Activated naive CD8-positive, alpha-beta T cell treated with anti-CD3 and anti-CD28 coated beads, Interleukin-2, amount 10 ng/mL, durations not matched to agents 7 days and 5 days (primary cell): ENCODE data around the gene IP6K3. TPM values are rescaled to one million over a fixed set of nuclear protein-coding genes. Genes with fewer than 3 reads are reported as not detected.

Experiments
- ATAC-seq: fragments of 150-1000 bp; cut with Tn5 transposase; one replicate; pipeline ENCODE4 v1.10.0; 2021; ENCODE audit warnings: low read depth, moderate library complexity
- POLR2A ChIA-PET: fragments of 350-600 bp; sonication (Branson Sonifier 250); formaldehyde crosslinking; loops from one replicate; lab custom pipeline; 2021; ENCODE audit warnings: antibody characterized with exemption; lab: Charles Lee
- DNase-seq: peaks from one replicate; pipeline ENCODE4 v3.0.0; 2021
- H3K27ac Mint-ChIP-seq: one replicate; pipeline ENCODE4 v1.8.0; 2022; ENCODE audit warnings: mild to moderate bottlenecking, mixed read lengths
- H3K27me3 Mint-ChIP-seq: one replicate; pipeline ENCODE4 v1.8.0; 2022; ENCODE audit warnings: mild to moderate bottlenecking, moderate library complexity, mixed read lengths
- H3K36me3 Mint-ChIP-seq: one replicate; pipeline ENCODE4 v1.8.0; 2021; ENCODE audit warnings: mild to moderate bottlenecking, mixed read lengths
- H3K4me1 Mint-ChIP-seq: one replicate; pipeline ENCODE4 v1.8.0; 2021; ENCODE audit warnings: mixed read lengths
- H3K4me3 Mint-ChIP-seq: one replicate; pipeline ENCODE4 v1.8.0; 2022; ENCODE audit warnings: mild to moderate bottlenecking, moderate library complexity, mixed read lengths
- H3K9me3 Mint-ChIP-seq: one replicate; pipeline ENCODE4 v1.8.0; 2021; ENCODE audit warnings: mixed read lengths
- total RNA-seq, 2 experiments: library from RNA; stranded (reverse); gene quantifications; one replicate each; pipeline ENCODE4 v1.2.3, GENCODE V29; 2021

The IP6K3 gene
- total RNA-seq, 2 experiments from 2014 or later, result not detected

DNA sequence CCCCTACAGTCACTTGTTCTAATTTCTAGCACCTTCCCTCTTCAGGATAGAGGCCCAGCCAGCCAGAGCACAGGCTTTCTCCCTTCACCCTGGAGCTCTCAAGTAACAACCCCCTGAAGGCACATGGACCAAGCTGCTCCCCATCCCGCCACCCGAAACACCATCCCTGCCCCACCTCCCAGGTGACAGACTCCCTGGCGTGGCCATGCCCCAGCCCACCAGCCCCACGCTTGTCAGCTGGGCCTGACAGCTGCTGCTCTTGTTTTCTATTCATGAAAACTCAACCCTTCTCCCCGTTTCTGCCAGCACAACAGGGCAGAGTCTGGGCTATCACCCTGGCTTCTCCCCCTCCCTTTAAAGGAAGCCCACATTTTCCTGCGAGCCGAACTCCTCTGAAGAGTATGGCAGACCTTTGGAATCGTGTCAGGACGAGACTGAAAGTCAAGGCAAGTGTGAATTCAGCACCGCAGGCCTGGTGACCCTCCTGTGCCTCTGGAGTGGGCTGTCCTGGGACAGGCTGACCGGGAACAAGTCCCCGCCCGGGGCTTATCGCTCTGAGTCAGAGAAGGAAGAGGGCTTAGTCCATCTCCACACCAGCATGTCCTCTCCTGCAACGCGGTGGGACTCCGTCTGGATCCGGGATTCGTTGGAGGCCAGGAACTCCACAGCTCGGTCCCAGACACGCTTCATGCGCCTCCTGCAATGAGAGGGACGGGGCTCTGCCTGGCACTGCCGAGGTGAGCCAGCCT lies 25.6 kb upstream of the IP6K3 start:
- POLR2A ChIA-PET, result interaction anchor here (1.0 to 1.4 kb wide), 4 partner anchors 9 to 255 kb away, joined by 3 to 8 read pairs (median 4); partner anchors contain the start of gene LEMD2
- H3K27me3 Mint-ChIP-seq, result no peaks in the 10 kb centered on the region
- peaks cover 9% of the 10 kb centered on the region for H3K36me3 Mint-ChIP-seq
- no peak for ATAC-seq
- no peak overlapping the region for H3K4me3 Mint-ChIP-seq
- no peak for DNase-seq
- H3K27ac Mint-ChIP-seq, result no peak overlapping the region
- no peaks in the 10 kb centered on the region for H3K9me3 Mint-ChIP-seq
- H3K4me1 Mint-ChIP-seq, result peaks cover 4% of the 10 kb centered on the region

DNA sequence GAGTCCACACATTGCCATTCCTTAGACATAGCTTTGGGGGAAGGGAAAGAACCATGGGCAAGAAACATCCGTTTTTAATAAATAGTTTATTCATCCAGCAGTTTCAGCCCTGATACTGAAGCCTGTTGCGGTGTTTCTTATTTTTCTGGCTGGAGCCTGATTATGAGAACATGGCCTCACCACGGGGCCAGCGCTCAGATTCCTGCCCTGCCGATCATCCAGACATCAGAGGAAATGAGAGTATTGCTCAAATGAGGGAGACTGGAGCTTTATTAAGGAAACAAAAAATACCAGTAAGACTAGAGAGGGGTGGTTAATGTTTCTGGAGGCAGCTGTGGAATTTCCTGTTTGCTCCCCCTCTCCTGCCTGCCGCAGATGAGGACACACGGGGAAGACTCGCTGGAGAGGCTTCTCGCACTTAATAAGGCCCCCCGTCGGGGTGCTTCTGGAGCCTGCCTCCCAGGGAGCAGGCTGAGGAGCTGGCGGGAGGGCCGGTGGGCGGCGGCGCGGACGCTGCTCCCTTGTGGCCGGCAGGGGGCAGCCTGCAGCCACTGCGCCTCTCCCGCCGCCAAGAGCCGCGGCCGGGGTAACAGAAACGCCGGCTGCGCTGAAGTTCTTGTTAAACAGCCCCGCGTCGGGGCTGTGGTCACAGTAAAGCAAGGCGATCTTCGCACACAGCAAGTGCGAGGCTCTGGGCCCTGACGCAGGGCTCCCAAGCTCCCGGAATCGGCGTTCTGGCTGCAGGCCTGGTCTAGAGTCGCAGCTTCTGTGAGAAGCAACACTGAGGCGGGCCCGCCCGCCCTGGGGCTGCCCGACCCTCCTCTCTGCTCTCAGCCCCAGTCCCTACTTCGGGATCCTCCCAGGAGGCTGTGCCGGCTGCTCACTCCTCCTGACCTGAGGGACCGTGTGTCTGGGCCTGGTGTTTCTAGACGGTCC lies 24.7 kb upstream of the IP6K3 start:
- DNase-seq, result peak; percentile 81
- POLR2A ChIA-PET, result interaction anchor here (0.9 to 1.6 kb wide), 5 partner anchors 10 to 254 kb away, joined by 3 to 8 read pairs (median 4); partner anchors contain the start of genes LEMD2 and UQCC2
- no peaks in the 10 kb centered on the region for H3K27me3 Mint-ChIP-seq
- ATAC-seq, result peak; percentile 59
- peaks cover 4% of the 10 kb centered on the region for H3K4me1 Mint-ChIP-seq
- no peaks in the 10 kb centered on the region for H3K9me3 Mint-ChIP-seq
- H3K4me3 Mint-ChIP-seq, result no peak overlapping the region
- no peak overlapping the region for H3K27ac Mint-ChIP-seq
- H3K36me3 Mint-ChIP-seq, result peaks cover 6% of the 10 kb centered on the region

DNA sequence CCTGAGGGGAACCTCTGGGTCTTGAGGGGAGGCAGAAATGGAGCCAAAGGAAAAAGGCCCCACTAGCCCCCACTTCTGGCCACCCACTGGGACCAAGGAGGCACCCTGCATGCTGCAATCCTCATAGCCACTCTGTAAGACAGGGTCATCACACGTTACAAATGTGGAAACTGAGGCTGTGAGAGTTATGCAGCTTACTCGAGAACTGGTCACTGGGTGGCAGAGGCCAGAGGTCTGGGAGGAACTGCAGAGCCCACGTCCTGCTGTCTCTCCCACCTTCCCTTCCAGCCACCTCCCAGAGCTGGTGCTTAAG lies 24.1 kb upstream of the IP6K3 start:
- no peak overlapping the region for H3K4me3 Mint-ChIP-seq
- peaks cover 4% of the 10 kb centered on the region for H3K4me1 Mint-ChIP-seq
- H3K9me3 Mint-ChIP-seq, result no peaks in the 10 kb centered on the region
- no peaks in the 10 kb centered on the region for H3K27me3 Mint-ChIP-seq
- no peak overlapping the region for H3K27ac Mint-ChIP-seq
- no peak for ATAC-seq
- no peak for DNase-seq
- peaks cover 3% of the 10 kb centered on the region for H3K36me3 Mint-ChIP-seq
- POLR2A ChIA-PET, result interaction anchor here (0.9 to 1.6 kb wide), 4 partner anchors 18 to 254 kb away, joined by 3 to 8 read pairs (median 4); partner anchors contain the start of genes LEMD2 and UQCC2

DNA sequence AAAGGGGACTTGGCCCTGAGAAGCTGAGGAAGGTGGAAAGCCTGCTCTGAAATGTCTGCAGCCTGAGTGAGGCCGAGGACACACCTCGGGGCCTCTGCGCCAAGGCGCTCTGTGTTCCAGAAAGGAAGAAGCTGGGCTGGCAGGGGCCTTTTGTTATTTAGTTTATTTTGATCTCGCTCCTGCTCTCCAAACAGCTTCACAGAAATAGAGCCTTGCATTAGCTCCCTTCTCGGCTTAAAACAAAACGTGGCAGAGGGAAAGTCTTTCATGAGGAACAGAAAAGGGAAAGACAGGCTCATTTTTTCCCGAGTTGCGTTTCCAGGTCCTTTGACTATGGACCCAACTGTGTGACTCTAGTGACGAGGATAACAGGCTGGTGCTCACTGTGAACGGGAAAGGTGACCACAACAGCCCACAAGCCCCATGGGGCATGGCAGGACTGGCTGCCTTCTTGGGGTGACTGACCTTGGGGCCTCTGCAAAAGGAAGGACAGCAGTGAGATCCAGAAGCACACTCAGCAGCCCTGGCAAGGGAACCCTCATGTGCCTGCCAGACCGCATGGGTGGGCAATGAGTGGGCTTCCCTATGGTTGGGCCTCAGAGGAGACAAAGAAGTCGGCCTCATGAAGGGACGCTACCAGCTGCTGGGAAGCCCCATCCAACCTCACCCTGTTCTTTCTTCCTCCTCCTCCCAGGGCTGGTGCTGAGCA lies 23.6 kb upstream of the IP6K3 start:
- Mint-ChIP-seq H3K4me1 (peaks cover 4% of the 10 kb centered on the region), H3K9me3 (no peaks in the 10 kb centered on the region), H3K27ac (no peak overlapping the region), H3K4me3 (no peak overlapping the region), H3K27me3 (peaks cover 2% of the 10 kb centered on the region), H3K36me3 (peaks cover 3% of the 10 kb centered on the region)
- POLR2A ChIA-PET, result interaction anchor here (1.4 to 1.6 kb wide), 2 partner anchors 60 to 200 kb away, joined by 3 to 6 read pairs; partner anchors contain the start of gene UQCC2
- no peak for DNase-seq
- no peak for ATAC-seq

DNA sequence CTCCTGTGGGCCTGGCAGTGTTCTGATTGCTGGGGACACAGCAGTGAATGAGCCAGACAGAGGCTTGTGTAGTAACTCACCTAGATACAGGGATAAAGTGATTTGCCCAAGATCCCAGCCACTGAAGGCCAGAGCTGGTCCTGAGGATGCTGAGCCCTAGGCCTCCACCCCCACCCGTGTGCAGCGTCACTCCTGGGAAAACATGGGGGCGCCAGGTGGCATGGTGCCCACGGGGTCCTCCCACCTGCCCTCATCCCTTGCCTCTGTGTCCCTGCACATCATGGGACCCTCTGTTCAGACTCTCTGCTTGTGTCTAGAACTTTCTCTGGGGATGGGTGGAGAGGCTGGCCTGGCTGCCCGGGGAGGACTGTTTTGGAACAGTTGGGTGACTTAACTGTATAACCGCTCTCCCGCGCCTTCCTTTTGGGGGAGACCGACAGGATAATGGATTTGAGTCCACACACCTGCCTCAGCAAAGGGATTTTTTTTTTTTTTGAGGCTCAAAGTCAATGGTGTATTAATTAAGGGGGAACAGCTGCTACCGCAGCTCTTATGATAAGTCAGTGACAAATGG lies 22.6 kb upstream of the IP6K3 start:
- Mint-ChIP-seq H3K27me3 (peaks cover 2% of the 10 kb centered on the region), H3K27ac (no peak overlapping the region), H3K4me1 (peaks cover 4% of the 10 kb centered on the region), H3K9me3 (no peaks in the 10 kb centered on the region), H3K4me3 (no peak overlapping the region), H3K36me3 (no peaks in the 10 kb centered on the region)
- ATAC-seq (no peak), DNase-seq (no peak)
- POLR2A ChIA-PET, result no interaction called here

DNA sequence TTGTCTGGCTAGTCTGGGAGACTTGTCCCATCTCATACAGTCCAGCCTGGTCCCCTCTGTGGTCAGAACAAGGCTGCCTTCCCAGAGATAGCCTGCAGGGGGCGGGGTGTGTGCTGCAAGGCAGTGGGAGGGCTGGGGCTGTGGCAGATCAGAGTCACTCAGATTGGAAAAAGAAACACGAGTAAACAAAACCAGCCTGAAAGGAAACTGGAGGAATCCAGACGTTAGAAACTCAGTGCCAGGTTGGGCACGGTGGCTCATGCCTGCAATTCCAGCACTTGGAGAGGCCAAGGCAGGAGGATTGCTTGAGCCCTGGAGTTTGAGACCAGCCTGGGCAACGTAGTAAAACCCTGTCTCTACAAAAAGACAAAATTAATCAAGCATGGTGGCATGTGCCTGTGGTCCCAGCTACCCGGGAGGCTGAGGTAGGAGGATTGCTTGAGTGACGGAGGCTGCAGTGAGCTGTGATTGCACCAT lies 22.0 kb upstream of the IP6K3 start:
- H3K4me1 Mint-ChIP-seq, result peaks cover 4% of the 10 kb centered on the region
- H3K9me3 Mint-ChIP-seq, result no peaks in the 10 kb centered on the region
- H3K27me3 Mint-ChIP-seq, result peaks cover 4% of the 10 kb centered on the region
- ATAC-seq, result peak; percentile 76
- H3K4me3 Mint-ChIP-seq, result no peak overlapping the region
- H3K27ac Mint-ChIP-seq, result no peak overlapping the region
- no peaks in the 10 kb centered on the region for H3K36me3 Mint-ChIP-seq
- POLR2A ChIA-PET, result interaction anchor here (1.5 kb wide), 1 partner anchor 136 kb away, joined by 3 read pairs; no protein-coding TSS in a partner anchor
- peak; percentile 80 for DNase-seq

DNA sequence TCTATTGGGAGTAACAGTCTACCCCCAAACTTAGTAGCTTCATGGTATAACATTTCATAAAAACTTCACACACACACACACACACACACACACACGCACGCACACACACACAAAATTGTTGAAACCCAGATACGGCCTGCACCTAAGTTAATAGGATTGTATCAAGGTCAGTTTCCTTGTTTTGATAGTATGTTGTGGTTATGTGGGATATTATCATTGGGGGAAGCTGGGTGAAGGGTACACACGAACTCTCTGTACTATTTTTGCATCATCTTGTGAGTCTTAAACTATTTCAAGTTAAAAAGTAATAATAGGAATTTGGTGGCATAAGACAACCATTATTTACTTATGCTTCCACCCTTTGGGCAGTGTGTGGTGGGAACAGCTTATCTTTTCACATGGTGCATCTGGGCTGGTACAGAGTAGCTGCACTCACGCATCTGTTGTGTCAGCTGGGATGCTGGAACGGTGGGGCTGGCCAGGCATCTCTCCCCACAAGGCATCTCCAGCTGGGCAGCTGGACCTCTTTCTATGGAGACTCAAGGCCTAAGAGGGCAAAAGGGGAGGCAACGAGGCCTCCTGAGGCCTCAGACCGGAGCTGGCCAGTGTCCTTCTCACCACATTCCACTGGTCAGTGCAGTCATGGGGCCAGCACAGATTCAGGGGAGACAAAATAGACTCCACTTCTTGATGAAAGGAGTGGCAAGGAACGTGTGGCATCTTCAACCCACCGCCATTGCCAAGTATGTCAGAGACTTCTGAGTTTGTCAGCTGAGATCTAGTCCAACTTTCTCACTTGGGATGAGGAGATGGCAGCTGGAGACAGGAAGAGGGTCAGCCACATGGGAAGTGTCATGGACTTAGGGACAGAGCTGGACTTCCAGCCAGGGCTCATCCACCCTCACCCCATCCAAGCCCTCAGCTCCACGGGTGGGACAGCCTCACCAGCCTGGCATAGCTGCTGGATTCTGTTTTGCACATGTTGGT lies 20.5 kb upstream of the IP6K3 start:
- DNase-seq, result no peak
- H3K9me3 Mint-ChIP-seq, result no peaks in the 10 kb centered on the region
- H3K27me3 Mint-ChIP-seq, result peaks cover 4% of the 10 kb centered on the region
- ATAC-seq, result no peak
- H3K4me1 Mint-ChIP-seq, result peaks cover 3% of the 10 kb centered on the region
- H3K4me3 Mint-ChIP-seq, result no peak overlapping the region
- no peaks in the 10 kb centered on the region for H3K36me3 Mint-ChIP-seq
- POLR2A ChIA-PET, result interaction anchor here (1.5 kb wide), 1 partner anchor 138 kb away, joined by 3 read pairs; no protein-coding TSS in a partner anchor
- no peak overlapping the region for H3K27ac Mint-ChIP-seq

DNA sequence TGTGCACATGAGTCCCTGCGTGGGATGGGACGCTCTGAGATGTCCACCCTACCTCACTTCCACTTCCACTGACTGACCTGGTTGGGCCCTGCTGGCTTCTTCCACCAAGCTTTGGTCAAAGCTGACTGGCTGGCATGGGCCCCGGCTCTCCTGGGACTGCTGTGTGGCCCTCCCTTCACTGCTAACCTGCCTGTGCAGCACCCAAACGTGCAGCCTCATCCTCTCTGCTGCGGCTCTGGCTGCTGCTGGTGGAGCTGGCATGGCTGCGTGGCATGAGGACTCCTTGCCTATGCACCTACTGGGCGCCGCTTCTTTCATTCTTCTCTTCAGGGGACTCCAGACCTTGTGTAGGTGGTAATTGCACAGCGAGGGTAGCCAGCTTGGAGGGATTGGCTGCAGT lies 18.7 kb upstream of the IP6K3 start:
- no peak overlapping the region for H3K27ac Mint-ChIP-seq
- H3K4me3 Mint-ChIP-seq, result no peak overlapping the region
- POLR2A ChIA-PET, result no interaction called here
- no peak for DNase-seq
- no peaks in the 10 kb centered on the region for H3K36me3 Mint-ChIP-seq
- no peaks in the 10 kb centered on the region for H3K9me3 Mint-ChIP-seq
- no peaks in the 10 kb centered on the region for H3K4me1 Mint-ChIP-seq
- no peak for ATAC-seq
- H3K27me3 Mint-ChIP-seq, result peaks cover 4% of the 10 kb centered on the region

DNA sequence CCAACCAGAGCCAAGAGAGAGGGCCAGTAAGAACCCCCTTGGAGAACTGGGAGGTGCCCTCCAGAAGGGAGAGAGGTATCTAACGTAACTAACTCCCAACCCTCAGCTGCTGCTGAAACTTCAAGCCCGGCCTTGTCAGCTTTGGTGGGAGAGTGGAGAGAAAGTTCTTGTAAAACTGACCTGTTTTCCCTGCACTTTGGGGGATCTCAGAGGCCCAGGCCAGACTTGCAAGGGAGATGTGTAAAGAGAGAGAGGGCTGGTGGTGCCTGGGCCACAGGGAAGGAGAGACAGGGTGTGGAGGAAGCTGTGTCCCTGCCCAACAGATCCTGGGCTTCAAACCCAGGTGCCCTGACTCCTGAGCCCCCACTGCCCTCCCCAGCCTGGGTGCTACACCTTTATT lies 17.3 kb upstream of the IP6K3 start:
- Mint-ChIP-seq H3K27ac (no peak overlapping the region), H3K27me3 (peaks cover 4% of the 10 kb centered on the region), H3K9me3 (no peaks in the 10 kb centered on the region), H3K4me1 (no peaks in the 10 kb centered on the region), H3K4me3 (no peak overlapping the region), H3K36me3 (no peaks in the 10 kb centered on the region)
- no peak for DNase-seq
- ATAC-seq, result no peak
- POLR2A ChIA-PET, result no interaction called here

DNA sequence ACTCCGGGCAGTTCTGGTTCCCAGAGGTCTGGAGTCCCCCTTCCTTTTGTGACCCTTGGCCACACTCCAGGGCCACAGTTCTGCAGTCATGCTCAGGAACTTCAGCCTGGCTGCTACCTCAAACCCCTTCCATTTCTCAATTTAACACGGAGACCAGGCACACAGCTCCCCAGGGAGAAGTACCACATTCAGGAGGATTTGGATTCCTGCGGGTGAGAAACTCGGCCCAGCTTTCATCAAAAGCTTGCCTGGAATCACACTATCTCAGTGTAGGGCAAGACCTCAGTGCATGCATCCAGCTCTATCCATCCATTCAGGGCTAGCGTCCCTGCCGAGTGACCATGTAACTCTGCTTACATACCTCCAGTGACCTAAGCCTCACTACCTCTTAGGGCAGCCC lies 16.8 kb upstream of the IP6K3 start:
- Mint-ChIP-seq H3K36me3 (no peaks in the 10 kb centered on the region), H3K4me3 (no peak overlapping the region), H3K27me3 (peaks cover 4% of the 10 kb centered on the region), H3K9me3 (no peaks in the 10 kb centered on the region), H3K4me1 (no peaks in the 10 kb centered on the region), H3K27ac (no peak overlapping the region)
- DNase-seq (no peak), ATAC-seq (no peak)
- POLR2A ChIA-PET, result no interaction called here

DNA sequence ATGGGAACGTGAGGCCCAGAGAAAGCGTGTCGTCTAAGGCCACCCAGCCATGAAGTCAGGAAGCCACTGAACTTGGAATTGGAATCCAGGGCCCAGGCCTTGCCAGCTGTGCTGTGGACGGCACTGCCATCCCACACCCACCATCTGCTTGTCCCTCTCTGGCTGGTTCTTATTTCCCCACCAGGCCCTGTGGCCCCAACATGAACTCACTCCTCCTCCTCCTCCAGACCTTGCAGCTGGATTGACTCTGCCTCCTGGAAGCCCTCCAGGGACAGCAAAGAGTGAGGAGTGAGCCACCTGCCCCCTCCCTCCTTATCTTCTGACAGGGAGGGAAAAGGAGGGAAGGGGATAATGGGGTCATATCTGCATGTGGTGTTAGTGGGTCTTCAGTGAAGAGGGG lies 16.0 kb upstream of the IP6K3 start:
- no peak overlapping the region for H3K4me3 Mint-ChIP-seq
- ATAC-seq, result no peak
- peaks cover 4% of the 10 kb centered on the region for H3K27me3 Mint-ChIP-seq

More for the DNA sequence above, 16.0 kb upstream of the IP6K3 start:
- DNase-seq, result no peak
- POLR2A ChIA-PET, result no interaction called here
- Mint-ChIP-seq H3K4me1 (no peaks in the 10 kb centered on the region), H3K36me3 (no peaks in the 10 kb centered on the region), H3K9me3 (no peaks in the 10 kb centered on the region), H3K27ac (no peak overlapping the region)
